Measurements from ENCODE around the gene TRABD2B. TPM values are rescaled to one million over a fixed set of nuclear protein-coding genes. Genes with fewer than 3 reads are reported as not detected.

Gene TRABD2B
- polyA plus RNA-seq, 1 donor: 3.0 TPM

DNA sequence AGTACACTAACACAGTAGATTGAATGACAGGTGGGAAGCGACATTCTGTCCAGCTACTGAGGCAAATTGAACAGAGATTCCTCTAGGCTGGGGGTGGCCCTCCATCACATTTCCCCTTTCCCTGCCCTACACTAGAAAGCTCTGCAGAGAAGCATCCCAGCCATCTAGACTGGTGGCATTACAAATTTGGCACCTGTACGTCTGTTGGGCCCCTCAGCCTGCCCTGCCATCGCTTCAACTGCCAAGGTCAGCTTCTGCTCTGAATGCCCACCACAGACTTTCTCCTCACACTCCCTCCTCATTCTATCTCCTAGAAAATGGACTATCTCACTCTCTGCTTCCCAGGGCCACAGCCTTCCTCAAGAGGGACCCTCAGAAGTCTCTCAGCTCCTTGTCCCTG is 16.7 kb downstream of the TRABD2B start:
- H3K36me3 ChIP-seq (ENCODE audit: control insufficient read depth, insufficient read depth, low read length): no peaks in the 10 kb centered on the region
- H3K27me3 ChIP-seq (ENCODE audit: control insufficient read depth, insufficient read depth, low read length): peaks cover 10% of the 10 kb centered on the region
- H3K4me1 ChIP-seq (ENCODE audit: control insufficient read depth, insufficient read depth, low read length): no peaks in the 10 kb centered on the region
- no peak overlapping the region for H3K4me3 ChIP-seq (ENCODE audit: low read length)
- peaks cover 2% of the 10 kb centered on the region for H3K9me3 ChIP-seq (ENCODE audit: control insufficient read depth, low read depth, low read length)
- no CpG with 5 or more reads among the region's 3 CpGs for WGBS (ENCODE audit: insufficient coverage, low lambda C conversion rate)
- no peak overlapping the region for H3K27ac ChIP-seq (ENCODE audit: low read length)
- no peak for DNase-seq

DNA sequence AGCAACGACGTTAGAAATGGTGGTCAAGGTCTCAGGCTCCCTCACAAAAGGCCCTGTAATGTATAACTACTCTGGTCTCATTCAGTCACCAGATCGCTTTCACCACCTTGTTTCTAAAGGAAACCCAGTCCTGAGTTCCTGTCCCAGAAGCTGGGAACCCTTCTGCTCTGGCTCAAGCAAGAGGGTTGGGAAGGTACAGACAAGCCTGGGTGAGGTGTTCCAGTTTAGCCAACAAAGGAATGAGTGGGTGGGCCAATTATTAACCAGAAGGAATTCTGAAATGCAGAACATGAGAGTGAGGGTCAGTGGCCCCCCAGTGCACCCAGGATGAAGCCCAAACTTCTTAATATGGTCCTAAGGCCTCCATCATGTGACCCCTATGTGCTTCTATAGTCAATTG is 17.5 kb downstream of the TRABD2B start:
- Histone ChIP-seq H3K4me3 (ENCODE audit: low read length) (no peak overlapping the region), H3K9me3 (ENCODE audit: control insufficient read depth, low read depth, low read length) (peaks cover 2% of the 10 kb centered on the region), H3K27me3 (ENCODE audit: control insufficient read depth, insufficient read depth, low read length) (peaks cover 10% of the 10 kb centered on the region), H3K4me1 (ENCODE audit: control insufficient read depth, insufficient read depth, low read length) (no peaks in the 10 kb centered on the region), H3K27ac (ENCODE audit: low read length) (no peak overlapping the region), H3K36me3 (ENCODE audit: control insufficient read depth, insufficient read depth, low read length) (no peaks in the 10 kb centered on the region)
- WGBS (ENCODE audit: insufficient coverage, low lambda C conversion rate): no CpG with 5 or more reads among the region's 3 CpGs
- no peak for DNase-seq

- Histone ChIP-seq H3K36me3 (ENCODE audit: control insufficient read depth, insufficient read depth, low read length) (no peaks in the 10 kb centered on the region), H3K4me3 (ENCODE audit: low read length) (no peak overlapping the region), H3K27me3 (ENCODE audit: control insufficient read depth, insufficient read depth, low read length) (peaks cover 1% of the 10 kb centered on the region), H3K4me1 (ENCODE audit: control insufficient read depth, insufficient read depth, low read length) (no peaks in the 10 kb centered on the region), H3K27ac (ENCODE audit: low read length) (no peak overlapping the region), H3K9me3 (ENCODE audit: control insufficient read depth, low read depth, low read length) (no peaks in the 10 kb centered on the region)
- 100% methylated on average over 2 of the region's 12 CpGs for WGBS (ENCODE audit: insufficient coverage, low lambda C conversion rate)
- DNase-seq: peak in 1 of 2 donors; percentile 51
Observed at GRCh38 chr1:47978486-47978885, 18.7 kb downstream of the TRABD2B start.

DNA sequence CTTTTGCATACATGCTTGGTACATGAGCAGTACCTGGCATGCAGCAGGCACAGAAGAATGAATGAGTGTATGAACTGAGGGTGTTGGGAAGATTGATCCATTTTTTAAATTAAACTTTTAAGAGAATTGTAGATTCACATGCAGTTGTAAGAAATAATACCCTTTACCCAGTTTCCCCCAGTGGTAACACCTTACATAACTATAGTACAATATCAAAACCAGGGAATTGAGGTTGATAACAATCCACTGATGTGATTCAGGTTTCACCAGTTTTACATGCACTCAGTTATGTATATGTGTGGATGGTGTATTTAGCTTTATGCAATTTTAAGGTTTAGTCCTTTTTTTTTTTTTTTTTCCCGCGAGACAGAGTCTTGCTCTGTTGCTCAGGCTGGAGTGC is 20.5 kb downstream of the TRABD2B start:
- no CpG with 5 or more reads among the region's 2 CpGs for WGBS (ENCODE audit: insufficient coverage, low lambda C conversion rate)

DNA sequence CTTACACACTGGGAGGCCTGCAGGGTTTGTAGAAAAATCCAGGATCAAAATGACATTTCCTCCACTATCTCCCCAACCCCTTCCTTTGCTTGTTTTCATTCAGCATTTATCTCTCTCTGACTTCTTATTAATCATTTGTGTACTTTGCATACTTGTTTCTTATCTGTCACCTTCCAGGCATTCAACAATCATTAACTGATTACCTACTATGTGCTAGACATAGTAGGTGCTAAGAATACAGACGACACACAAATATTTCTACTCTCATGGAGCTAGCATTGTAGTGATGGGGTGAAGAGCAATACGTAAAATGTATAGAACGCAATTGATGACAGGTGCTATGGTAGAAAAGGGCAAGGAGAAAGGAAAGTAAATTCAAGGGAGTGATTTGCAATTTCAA is 20.9 kb downstream of the TRABD2B start:
- Histone ChIP-seq H3K4me3 (ENCODE audit: low read length) (no peak overlapping the region), H3K27me3 (ENCODE audit: control insufficient read depth, insufficient read depth, low read length) (no peaks in the 10 kb centered on the region), H3K4me1 (ENCODE audit: control insufficient read depth, insufficient read depth, low read length) (no peaks in the 10 kb centered on the region), H3K9me3 (ENCODE audit: control insufficient read depth, low read depth, low read length) (no peaks in the 10 kb centered on the region), H3K36me3 (ENCODE audit: control insufficient read depth, insufficient read depth, low read length) (no peaks in the 10 kb centered on the region), H3K27ac (ENCODE audit: low read length) (no peak overlapping the region)
- WGBS (ENCODE audit: insufficient coverage, low lambda C conversion rate): 100% methylated on average over 2 of the region's 3 CpGs
- DNase-seq: no peak

More for the DNA sequence above, 20.5 kb downstream of the TRABD2B start:
- no peaks in the 10 kb centered on the region for H3K27me3 ChIP-seq (ENCODE audit: control insufficient read depth, insufficient read depth, low read length)
- no peak overlapping the region for H3K27ac ChIP-seq (ENCODE audit: low read length)
- no peaks in the 10 kb centered on the region for H3K36me3 ChIP-seq (ENCODE audit: control insufficient read depth, insufficient read depth, low read length)
- no peak overlapping the region for H3K4me3 ChIP-seq (ENCODE audit: low read length)
- DNase-seq: no peak
- no peaks in the 10 kb centered on the region for H3K4me1 ChIP-seq (ENCODE audit: control insufficient read depth, insufficient read depth, low read length)
- H3K9me3 ChIP-seq (ENCODE audit: control insufficient read depth, low read depth, low read length): no peaks in the 10 kb centered on the region

DNA sequence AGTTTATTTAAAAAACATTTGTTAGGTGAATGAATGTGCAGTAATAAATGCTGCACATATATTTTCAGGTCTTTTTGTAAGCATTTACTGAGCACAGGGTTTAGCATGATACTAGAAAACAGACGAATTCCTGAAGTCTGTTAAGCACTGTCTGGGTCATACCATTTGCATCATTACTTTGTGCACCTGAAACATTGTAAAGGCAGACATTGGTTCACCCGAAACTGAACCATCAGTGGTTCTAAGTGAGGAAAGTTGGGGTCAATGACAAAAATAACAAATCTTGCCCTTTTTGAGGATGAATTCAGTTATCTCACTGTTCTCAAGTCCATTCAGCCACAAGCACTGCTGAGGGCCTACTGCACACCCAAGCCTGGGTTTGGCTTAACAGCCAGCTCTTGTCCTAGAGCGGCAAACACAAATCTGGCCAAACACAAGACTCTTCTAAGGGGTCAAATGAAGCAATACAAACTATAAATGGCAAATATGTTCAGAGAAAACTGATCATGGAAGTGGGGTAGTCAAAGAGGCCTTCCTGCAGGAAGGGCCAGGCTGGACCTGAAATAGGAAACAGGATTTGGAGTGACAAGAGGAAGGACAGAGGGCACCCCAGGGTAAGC is 21.8 kb downstream of the TRABD2B start:
- Histone ChIP-seq H3K4me1 (ENCODE audit: control insufficient read depth, insufficient read depth, low read length) (no peaks in the 10 kb centered on the region), H3K36me3 (ENCODE audit: control insufficient read depth, insufficient read depth, low read length) (no peaks in the 10 kb centered on the region), H3K4me3 (ENCODE audit: low read length) (no peak overlapping the region), H3K27ac (ENCODE audit: low read length) (no peak overlapping the region), H3K9me3 (ENCODE audit: control insufficient read depth, low read depth, low read length) (no peaks in the 10 kb centered on the region), H3K27me3 (ENCODE audit: control insufficient read depth, insufficient read depth, low read length) (no peaks in the 10 kb centered on the region)
- DNase-seq: no peak
- 100% methylated on average over 1 of the region's 3 CpGs for WGBS (ENCODE audit: insufficient coverage, low lambda C conversion rate)

GRCh38 chr1:47972864-47973432 is 24.2 kb downstream of the TRABD2B start:
- no peak overlapping the region for H3K27ac ChIP-seq (ENCODE audit: low read length)
- no peaks in the 10 kb centered on the region for H3K36me3 ChIP-seq (ENCODE audit: control insufficient read depth, insufficient read depth, low read length)
- DNase-seq: no peak
- H3K9me3 ChIP-seq (ENCODE audit: control insufficient read depth, low read depth, low read length): no peaks in the 10 kb centered on the region
- no peak overlapping the region for H3K4me3 ChIP-seq (ENCODE audit: low read length)
- H3K27me3 ChIP-seq (ENCODE audit: control insufficient read depth, insufficient read depth, low read length): no peaks in the 10 kb centered on the region
- peaks cover 6% of the 10 kb centered on the region for H3K4me1 ChIP-seq (ENCODE audit: control insufficient read depth, insufficient read depth, low read length)
- WGBS (ENCODE audit: insufficient coverage, low lambda C conversion rate): no CpG with 5 or more reads among the region's 4 CpGs

GRCh38 chr1:47971385-47972160 is 25.6 kb downstream of the TRABD2B start:
- no peak for DNase-seq
- H3K27ac ChIP-seq (ENCODE audit: low read length): no peak overlapping the region
- WGBS (ENCODE audit: insufficient coverage, low lambda C conversion rate): no CpG with 5 or more reads among the region's 2 CpGs
- H3K4me3 ChIP-seq (ENCODE audit: low read length): no peak overlapping the region
- H3K27me3 ChIP-seq (ENCODE audit: control insufficient read depth, insufficient read depth, low read length): no peaks in the 10 kb centered on the region
- H3K9me3 ChIP-seq (ENCODE audit: control insufficient read depth, low read depth, low read length): no peaks in the 10 kb centered on the region
- no peaks in the 10 kb centered on the region for H3K36me3 ChIP-seq (ENCODE audit: control insufficient read depth, insufficient read depth, low read length)
- H3K4me1 ChIP-seq (ENCODE audit: control insufficient read depth, insufficient read depth, low read length): peaks cover 6% of the 10 kb centered on the region

DNA sequence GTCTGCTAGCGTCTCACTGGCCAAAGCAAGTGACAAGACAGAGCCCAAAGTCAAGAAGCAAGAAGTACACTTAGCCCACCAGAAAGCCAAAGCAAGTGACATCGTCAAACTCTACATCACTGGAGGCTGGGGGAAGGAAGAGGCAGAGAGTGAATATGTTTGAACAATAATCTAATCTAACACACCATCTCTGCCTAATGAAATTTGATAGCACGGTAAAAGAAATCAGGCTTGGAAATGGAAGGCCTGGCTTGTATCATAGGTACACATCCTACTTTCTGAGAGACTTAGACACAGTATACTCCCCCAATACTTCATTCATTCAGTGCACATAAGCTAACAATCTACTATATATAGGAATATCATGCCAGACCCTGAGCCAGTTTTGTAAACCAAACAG is 26.3 kb downstream of the TRABD2B start:
- no CpG with 5 or more reads among the region's 3 CpGs for WGBS (ENCODE audit: insufficient coverage, low lambda C conversion rate)
- peaks cover 6% of the 10 kb centered on the region for H3K4me1 ChIP-seq (ENCODE audit: control insufficient read depth, insufficient read depth, low read length)

DNA sequence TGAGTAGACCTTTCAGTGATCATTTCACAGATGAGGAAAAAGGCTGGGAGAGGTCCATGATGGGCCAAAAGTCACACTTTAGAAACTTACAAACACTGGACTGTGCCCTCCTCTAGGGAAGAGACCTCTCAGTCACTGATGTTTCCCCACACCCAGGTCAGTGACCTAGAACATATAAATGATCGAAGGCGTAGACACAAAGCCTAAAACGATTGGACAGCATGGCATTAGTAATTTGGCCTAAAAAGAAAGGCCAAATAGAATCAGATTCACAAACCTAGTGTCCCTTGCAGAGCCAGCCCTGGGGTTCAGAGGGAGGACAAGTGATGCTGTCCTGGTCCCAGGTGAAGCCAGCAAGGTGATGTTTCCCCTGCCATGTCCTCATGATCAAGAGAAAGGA is 27.7 kb downstream of the TRABD2B start:
- Histone ChIP-seq H3K27me3 (ENCODE audit: control insufficient read depth, insufficient read depth, low read length) (no peaks in the 10 kb centered on the region), H3K36me3 (ENCODE audit: control insufficient read depth, insufficient read depth, low read length) (no peaks in the 10 kb centered on the region), H3K4me1 (ENCODE audit: control insufficient read depth, insufficient read depth, low read length) (peaks cover 6% of the 10 kb centered on the region), H3K27ac (ENCODE audit: low read length) (no peak overlapping the region), H3K4me3 (ENCODE audit: low read length) (no peak overlapping the region), H3K9me3 (ENCODE audit: control insufficient read depth, low read depth, low read length) (no peaks in the 10 kb centered on the region)
- WGBS (ENCODE audit: insufficient coverage, low lambda C conversion rate): no CpG with 5 or more reads among the region's 3 CpGs
- no peak for DNase-seq

More for the DNA sequence above, 26.3 kb downstream of the TRABD2B start:
- Histone ChIP-seq H3K4me3 (ENCODE audit: low read length) (no peak overlapping the region), H3K27me3 (ENCODE audit: control insufficient read depth, insufficient read depth, low read length) (no peaks in the 10 kb centered on the region), H3K9me3 (ENCODE audit: control insufficient read depth, low read depth, low read length) (no peaks in the 10 kb centered on the region), H3K36me3 (ENCODE audit: control insufficient read depth, insufficient read depth, low read length) (no peaks in the 10 kb centered on the region), H3K27ac (ENCODE audit: low read length) (no peak overlapping the region)
- DNase-seq: no peak
